ENCODE results near the gene ASGR1.
A peak's percentile ranks its signal among the peaks of the same experiment; 100 is the strongest.

The ASGR1 gene

GRCh38 chr17:7215652-7216180, 36.5 kb upstream of the ASGR1 start:
- Histone ChIP-seq H3K27ac (ENCODE audit: poor library complexity, severe bottlenecking) (peak overlapping the region; percentile 62), H3K4me3 (ENCODE audit: severe bottlenecking) (no peak overlapping the region), H3K27me3 (ENCODE audit: insufficient read depth, poor library complexity, severe bottlenecking) (no peaks in the 10 kb centered on the region), H3K4me1 (ENCODE audit: insufficient read depth, poor library complexity, severe bottlenecking) (peaks cover 5% of the 10 kb centered on the region), H3K36me3 (ENCODE audit: low read depth) (no peaks in the 10 kb centered on the region; the same call in 1 of the 2 replicates), H3K9me3 (ENCODE audit: severe bottlenecking) (no peaks in the 10 kb centered on the region)
- DNase-seq (ENCODE audit: low spot score) (no peak), ATAC-seq (ENCODE audit: low read depth) (no peak)
- no peak for TF ChIP-seq CTCF (IDR thresholded peaks at IDR 0.05; ENCODE audit: poor library complexity, severe bottlenecking)

- Histone ChIP-seq H3K4me1 (ENCODE audit: insufficient read depth, poor library complexity, severe bottlenecking) (peaks cover 5% of the 10 kb centered on the region), H3K4me3 (ENCODE audit: severe bottlenecking) (peak overlapping the region; percentile 28), H3K36me3 (ENCODE audit: low read depth) (no peaks in the 10 kb centered on the region), H3K9me3 (ENCODE audit: severe bottlenecking) (no peaks in the 10 kb centered on the region), H3K27ac (ENCODE audit: poor library complexity, severe bottlenecking) (peak overlapping the region; percentile 62), H3K27me3 (ENCODE audit: insufficient read depth, poor library complexity, severe bottlenecking) (no peaks in the 10 kb centered on the region)
- DNase-seq (ENCODE audit: low spot score) (no peak), ATAC-seq (ENCODE audit: low read depth) (no peak)
- peak; percentile 14 for TF ChIP-seq CTCF (IDR thresholded peaks at IDR 0.05; ENCODE audit: poor library complexity, severe bottlenecking)
Observed at GRCh38 chr17:7215136-7215638, 36.0 kb upstream of the ASGR1 start.

GRCh38 chr17:7214300-7215135, 35.3 kb upstream of the ASGR1 start:
- peak; percentile 99 for DNase-seq (ENCODE audit: low spot score)
- H3K4me1 ChIP-seq (ENCODE audit: insufficient read depth, poor library complexity, severe bottlenecking) = peaks cover 5% of the 10 kb centered on the region
- H3K9me3 ChIP-seq (ENCODE audit: severe bottlenecking) = no peaks in the 10 kb centered on the region
- ATAC-seq (ENCODE audit: low read depth) = peak; percentile 84
- no peaks in the 10 kb centered on the region for H3K27me3 ChIP-seq (ENCODE audit: insufficient read depth, poor library complexity, severe bottlenecking)
- no peaks in the 10 kb centered on the region for H3K36me3 ChIP-seq (ENCODE audit: low read depth)
- H3K4me3 ChIP-seq (ENCODE audit: severe bottlenecking) = peak overlapping the region; percentile 28
- TF ChIP-seq CTCF (IDR thresholded peaks at IDR 0.05; ENCODE audit: poor library complexity, severe bottlenecking) = peak; percentile 43
- H3K27ac ChIP-seq (ENCODE audit: poor library complexity, severe bottlenecking) = peak overlapping the region; percentile 62

GRCh38 chr17:7213895-7214299, 34.7 kb upstream of the ASGR1 start:
- H3K27ac ChIP-seq (ENCODE audit: poor library complexity, severe bottlenecking) = no peak overlapping the region

More at GRCh38 chr17:7213895-7214299, 34.7 kb upstream of the ASGR1 start:
- no peaks in the 10 kb centered on the region for H3K9me3 ChIP-seq (ENCODE audit: severe bottlenecking)
- peak; percentile 25 for TF ChIP-seq CTCF (IDR thresholded peaks at IDR 0.05; ENCODE audit: poor library complexity, severe bottlenecking)
- DNase-seq (ENCODE audit: low spot score) (no peak), ATAC-seq (ENCODE audit: low read depth) (no peak)
- peaks cover 5% of the 10 kb centered on the region for H3K4me1 ChIP-seq (ENCODE audit: insufficient read depth, poor library complexity, severe bottlenecking)
- no peaks in the 10 kb centered on the region for H3K27me3 ChIP-seq (ENCODE audit: insufficient read depth, poor library complexity, severe bottlenecking)
- H3K4me3 ChIP-seq (ENCODE audit: severe bottlenecking) = peak overlapping the region; percentile 28
- H3K36me3 ChIP-seq (ENCODE audit: low read depth) = no peaks in the 10 kb centered on the region

Data from RWPE2 (cell line).